ENCODE measurements around the gene TECPR2. TPM values are rescaled to one million over a fixed set of nuclear protein-coding genes. Genes with fewer than 3 reads are reported as not detected.

Gene TECPR2
- total and polyA plus RNA-seq, 4 donors = 2.0 to 12.6 (median 5.2) TPM

GRCh38 chr14:102541771-102542170 lies 179.0 kb downstream of the TECPR2 start:
- H3K9me3 ChIP-seq (ENCODE audit: control insufficient read depth in 4 of 4, low read length in 3 of 4) = no peaks in the 10 kb centered on the region
- peaks cover 0 to 7% (median 1%) of the 10 kb centered on the region in 4 donors for H3K4me1 ChIP-seq (ENCODE audit: control insufficient read depth in 4 of 4, insufficient read depth in 4 of 4, low read length in 3 of 4)
- H3K27me3 ChIP-seq (ENCODE audit: control insufficient read depth in 4 of 4, insufficient read depth in 4 of 4, low read length in 3 of 4) = peaks cover 0 to 3% (median under 1%) of the 10 kb centered on the region in 4 donors
- no peaks in the 10 kb centered on the region for H3K36me3 ChIP-seq (ENCODE audit: control insufficient read depth in 4 of 4, insufficient read depth in 3 of 4, low read depth in 1 of 4, low read length in 3 of 4)
- WGBS = 97% methylated on average over 10 of the region's 10 CpGs
- no peak for DNase-seq (ENCODE audit: low spot score)
- TF ChIP-seq ATF3 (IDR thresholded peaks at IDR 0.05) (no peak), TAF1 (conservative IDR thresholded peaks at IDR 0.05) (no peak), RXRA (IDR thresholded peaks at IDR 0.05) (no peak), GABPA (IDR thresholded peaks at IDR 0.05 in 1 of 2, conservative IDR thresholded peaks at IDR 0.05 in 1 of 2) (no peak), MAX (IDR thresholded peaks at IDR 0.05) (no peak), HNF4G (IDR thresholded peaks at IDR 0.05) (no peak), FOXA2 (IDR thresholded peaks at IDR 0.05) (no peak), JUND (IDR thresholded peaks at IDR 0.05) (no peak), FOXA1 (IDR thresholded peaks at IDR 0.05) (no peak), YY1 (IDR thresholded peaks at IDR 0.05) (no peak), RAD21 (IDR thresholded peaks at IDR 0.05) (no peak), SP1 (IDR thresholded peaks at IDR 0.05) (no peak), ZBTB33 (IDR thresholded peaks at IDR 0.05) (no peak), EGR1 (IDR thresholded peaks at IDR 0.05; ENCODE audit: low read depth in 2 of 2) (no peak), NR2F2 (IDR thresholded peaks at IDR 0.05) (no peak), HNF4A (conservative IDR thresholded peaks at IDR 0.05) (no peak), REST (IDR thresholded peaks at IDR 0.05) (no peak), CTCF (IDR thresholded peaks at IDR 0.05; ENCODE audit: low read depth, low read length, missing input control) (no peak)
- H3K9ac ChIP-seq (ENCODE audit: low read depth in 1 of 2, low read length in 2 of 2) = no peak overlapping the region
- H3K4me3 ChIP-seq (ENCODE audit: low read depth in 1 of 3, low read length in 3 of 3) = no peak overlapping the region
- no peak overlapping the region for H3K27ac ChIP-seq (ENCODE audit: low read depth in 1 of 2, low read length in 2 of 2)
